NCI-H128 (cell line): ENCODE measurements around the gene SYNRG.

Experiments
- DNase-seq: peaks from one replicate; lab custom pipeline; 2025; ENCODE audit not compliant: unreplicated experiment; lab: John Stamatoyannopoulos, UW

Gene SYNRG

DNA sequence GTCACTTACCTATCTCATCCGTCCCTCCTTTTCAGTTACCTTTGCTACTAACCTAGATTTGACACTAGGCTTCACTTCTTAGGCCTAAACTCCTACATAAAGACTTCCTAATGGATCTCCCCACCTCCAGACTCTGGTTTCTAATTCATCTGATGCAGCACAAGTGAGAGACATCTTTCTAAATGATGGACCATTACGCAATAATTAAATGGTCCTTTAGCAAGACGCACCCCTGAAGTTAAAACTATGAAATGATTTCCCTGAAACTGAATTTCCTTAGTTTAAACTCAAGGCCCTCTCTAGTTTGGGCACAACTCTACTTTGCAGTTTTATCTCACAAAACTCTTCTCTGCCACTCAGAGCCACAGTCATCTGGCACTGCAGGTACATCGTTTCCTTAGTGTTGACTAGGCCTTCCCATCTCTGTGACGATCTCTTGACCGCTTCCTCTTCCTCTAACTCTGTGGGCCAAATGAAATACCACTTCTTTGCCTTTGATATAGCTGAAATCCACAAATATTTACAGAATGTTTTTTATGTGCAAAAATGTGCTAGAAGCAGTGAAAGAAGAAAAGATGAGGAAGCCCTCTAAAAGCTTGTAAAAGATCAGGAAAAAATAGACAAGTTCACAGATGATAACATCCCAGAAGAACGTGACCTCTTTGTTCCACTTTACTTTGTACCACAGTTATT is 3.3 kb downstream of the SYNRG start:
- DNase-seq, result no peak

DNA sequence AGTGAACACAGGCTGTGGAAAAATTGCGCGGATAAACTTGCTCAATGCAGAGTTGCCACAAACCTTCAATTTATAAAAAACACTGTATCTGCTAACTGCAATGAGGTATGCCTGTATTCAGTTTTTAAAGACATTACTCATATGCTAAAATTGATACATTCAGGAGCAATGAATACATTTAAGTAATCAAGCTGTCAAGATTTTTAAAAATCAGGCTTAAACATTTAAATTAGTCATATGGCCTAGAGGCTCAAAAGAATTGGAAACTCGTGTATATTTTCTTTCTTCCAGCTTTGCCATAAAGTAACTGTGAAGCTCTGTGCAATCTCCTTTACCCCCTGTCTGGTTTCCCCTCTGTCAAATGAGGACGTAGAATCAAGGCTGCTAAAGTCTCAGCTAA is 4.1 kb downstream of the SYNRG start:
- no peak for DNase-seq

DNA sequence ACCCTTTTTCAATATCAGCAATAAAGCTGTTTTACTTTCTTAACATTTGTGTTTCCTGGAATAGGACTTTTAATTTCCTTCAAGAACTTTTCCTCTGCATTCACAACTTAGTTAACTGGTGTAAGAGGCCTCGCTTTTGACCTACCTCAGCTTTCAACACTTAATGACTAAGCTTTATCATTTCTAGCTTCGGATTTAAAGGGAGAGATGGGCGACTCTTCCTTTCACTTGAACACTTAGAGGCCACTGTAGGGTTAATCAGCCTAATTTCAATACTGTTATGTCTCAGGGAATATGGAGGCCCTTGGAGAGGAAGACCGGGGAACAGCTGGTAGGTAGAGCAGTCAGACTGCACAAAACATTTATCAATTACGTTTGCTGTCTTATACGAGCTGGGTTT is 4.7 kb downstream of the SYNRG start:
- no peak for DNase-seq

DNA sequence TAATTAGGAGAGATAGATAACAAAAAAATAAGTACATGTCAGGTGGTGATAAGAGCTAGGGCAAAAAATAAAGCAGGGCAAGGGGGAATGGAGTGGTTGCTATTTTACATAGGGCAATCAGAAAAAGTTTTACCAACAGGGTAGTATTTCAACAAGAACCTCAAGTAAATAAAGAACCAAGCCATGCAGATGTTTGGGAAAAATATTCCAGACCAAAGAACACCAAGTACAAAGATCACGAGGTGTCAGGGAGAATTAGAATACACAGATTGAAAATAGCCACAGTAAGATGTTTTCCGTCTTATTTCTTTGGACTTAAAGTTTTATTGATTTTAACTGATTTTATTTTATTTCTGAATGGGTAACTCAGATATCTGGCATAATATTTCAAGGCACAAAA is 11.1 kb downstream of the SYNRG start:
- no peak for DNase-seq

DNA sequence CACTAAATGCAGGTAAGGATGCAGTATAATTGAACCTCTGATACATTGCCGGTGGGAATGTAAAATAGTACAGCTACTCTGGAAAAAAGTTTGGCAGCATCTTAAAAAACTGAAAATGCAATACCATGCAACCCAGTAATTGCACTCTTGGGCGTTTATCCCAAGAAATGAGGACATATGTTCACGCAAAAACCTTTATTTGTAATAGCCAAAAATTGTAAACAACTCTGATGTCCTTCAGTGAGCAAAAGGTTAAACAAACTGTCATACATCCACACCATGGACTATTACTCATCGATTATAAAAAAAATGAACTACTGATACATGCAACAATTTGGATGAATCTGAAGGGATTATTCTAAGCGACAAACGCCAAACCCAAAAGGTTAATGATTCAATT is 16.9 kb downstream of the SYNRG start:
- DNase-seq, result no peak

DNA sequence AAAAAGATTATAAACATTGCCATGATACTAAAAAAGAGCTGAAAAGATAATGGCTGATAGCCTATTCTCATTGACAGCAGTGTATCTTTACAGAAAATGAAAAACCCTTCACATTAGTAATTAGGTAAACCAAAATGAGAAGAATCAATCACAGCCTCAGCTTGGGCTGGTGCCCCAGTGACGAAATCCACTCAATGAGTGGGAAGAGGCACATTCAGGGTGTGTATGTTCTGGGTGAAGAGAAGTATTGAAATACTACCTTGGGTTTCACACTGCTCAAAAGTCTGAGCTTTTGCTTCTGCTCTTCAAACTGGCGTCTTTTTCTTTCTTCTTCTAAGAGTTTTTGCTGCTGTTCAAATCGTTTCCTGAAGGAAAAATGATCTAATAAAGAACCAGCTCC is 24.2 kb downstream of the SYNRG start:
- DNase-seq, result no peak

DNA sequence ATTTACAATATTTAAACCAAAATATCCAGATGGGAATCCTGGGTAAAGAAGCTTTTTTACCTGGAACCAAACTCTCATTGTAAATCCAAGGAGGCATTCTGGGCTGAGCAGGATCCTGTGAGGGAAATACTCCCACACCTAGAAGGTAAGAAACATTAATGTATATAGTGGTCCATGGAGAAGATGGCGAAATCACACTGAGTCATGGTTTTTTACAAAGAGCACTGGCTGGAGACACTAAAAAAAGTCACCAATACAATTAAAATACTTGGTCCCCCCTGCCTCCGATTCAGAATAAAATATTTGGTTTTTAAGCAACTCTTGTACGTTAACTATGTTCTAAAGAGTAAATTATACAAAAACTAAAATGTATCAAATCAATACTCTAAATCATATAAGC is 32.9 kb downstream of the SYNRG start:
- no peak for DNase-seq

DNA sequence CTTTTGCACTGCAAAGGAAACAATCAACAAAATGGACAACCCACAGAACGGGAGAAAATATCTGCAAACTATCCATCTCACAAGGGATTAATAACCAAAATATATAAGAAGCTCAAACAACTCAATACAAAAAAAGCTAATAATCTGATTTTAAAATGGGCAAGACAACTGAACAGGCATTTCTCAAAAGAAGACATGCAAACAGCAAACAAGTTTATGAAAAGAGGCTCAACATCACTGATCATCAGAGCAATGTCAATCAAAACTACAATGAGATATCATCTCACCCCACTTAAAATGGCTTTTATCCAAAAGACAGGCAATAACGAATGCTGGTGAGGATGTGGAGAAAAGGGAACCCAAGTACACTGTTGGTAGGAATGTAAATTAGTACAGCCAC is 34.8 kb downstream of the SYNRG start:
- no peak for DNase-seq

DNA sequence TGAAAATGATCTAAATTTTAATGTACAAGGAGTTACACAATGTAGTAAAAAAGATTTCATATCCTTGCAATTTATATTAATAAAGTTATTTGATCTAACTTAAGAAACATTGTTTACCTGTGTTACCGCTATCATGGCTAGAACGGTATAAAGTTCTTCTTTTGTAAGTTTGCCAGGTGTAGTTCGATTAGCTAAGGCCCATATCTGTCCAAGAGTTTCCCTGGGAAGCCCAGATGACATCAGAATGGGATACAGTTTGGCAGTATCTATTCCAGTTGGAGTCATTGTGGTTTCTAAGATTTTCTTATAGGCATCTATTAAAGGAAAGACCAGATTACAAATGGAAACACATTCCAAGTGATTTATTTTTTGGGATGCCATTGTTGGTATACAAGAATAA is 37.5 kb downstream of the SYNRG start:
- DNase-seq, result no peak

DNA sequence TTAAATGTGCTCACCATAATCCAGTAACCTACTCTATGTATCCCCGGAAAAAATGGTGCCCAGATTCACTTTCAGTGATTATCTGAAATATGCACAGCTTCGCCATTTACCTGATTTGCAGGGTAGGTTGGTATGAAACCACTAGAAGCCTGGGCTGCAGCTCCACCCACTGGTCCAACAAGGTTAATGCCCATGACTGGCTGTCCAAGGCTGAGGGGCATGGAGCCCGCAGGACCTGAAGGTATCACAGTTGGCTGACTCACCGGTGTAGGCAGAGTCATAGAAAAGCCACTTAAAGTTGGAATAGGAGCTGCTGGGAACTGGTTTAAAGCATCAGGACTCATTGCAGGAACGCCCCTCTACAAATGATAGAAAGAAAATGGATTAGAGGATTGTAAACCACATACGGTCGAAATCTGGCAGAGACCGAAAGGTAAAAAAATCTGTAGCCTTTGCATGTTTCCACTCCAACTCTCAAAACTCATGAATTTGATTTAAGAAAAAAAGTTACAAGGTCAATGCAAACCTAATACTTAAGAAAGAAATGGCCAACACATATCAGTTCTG is 38.6 kb downstream of the SYNRG start:
- DNase-seq, result peak; percentile 2

DNA sequence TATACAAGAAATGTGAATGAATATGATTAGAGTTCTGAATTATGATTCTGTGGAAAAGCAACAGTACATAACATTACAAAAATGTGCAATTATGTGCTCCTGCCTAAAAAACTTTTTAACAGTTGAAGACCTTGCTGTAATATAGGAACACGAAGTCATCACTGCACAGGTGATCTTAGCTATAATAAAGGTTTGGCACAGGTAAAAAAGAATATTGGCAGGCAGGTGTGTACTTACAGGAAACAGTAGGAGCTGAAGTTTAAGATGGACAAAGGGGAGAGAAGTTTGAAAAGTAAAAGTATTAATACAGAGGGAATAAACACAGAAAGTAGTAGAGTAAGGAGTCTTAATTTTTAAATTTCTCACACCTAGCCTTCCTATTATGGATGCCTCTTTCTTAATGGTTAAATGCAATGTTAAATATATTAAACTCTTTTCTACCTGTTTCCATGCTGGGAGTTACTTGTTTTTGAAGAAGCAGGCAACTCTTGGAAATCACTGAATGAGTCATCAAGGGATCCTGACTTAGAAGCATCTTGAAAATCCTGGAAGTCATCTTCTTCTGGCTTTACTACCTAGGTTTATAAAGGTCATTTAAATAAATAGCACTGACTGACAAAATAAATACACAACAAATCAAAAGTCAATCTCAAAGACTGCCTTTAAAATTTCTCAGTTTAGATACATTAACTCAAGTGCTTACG is 40.7 kb downstream of the SYNRG start:
- DNase-seq, result no peak

DNA sequence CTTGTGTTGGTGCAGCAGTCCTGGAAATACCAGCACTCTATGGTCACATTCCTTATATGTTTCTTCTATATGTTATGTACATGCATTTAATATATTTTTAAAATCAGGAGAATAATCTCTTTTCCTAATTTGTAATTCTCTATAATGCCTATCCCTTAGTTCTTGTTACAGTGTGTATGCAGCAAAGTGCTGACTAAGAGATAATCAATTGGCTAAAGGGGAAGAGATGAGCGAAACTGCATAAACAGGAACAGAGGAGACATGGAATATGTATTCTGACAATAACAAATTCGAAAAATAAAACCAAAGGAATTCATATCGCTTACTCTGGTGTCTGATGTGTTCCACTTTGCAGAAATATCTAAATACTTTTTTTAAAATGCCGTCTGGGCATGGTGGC is 41.7 kb downstream of the SYNRG start:
- DNase-seq, result no peak

DNA sequence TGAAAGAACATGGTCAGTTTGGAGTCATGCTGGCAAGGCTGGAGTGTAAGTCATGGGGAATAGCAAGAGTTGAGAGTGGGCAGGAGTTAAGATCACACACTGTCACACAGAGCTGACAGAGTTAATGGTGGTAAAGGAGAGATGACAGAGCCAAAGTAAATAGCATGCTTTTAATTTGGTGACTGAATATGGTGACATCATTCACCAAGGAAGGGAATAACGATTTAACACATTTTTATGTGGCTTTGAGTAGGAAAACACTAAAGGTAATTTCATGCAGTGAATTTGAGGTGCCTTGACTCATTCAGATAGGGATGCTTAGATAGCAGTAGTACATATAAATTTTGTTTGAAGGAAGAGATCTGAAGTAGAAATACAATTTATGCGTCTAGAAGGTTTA is 42.1 kb downstream of the SYNRG start:
- DNase-seq, result no peak

DNA sequence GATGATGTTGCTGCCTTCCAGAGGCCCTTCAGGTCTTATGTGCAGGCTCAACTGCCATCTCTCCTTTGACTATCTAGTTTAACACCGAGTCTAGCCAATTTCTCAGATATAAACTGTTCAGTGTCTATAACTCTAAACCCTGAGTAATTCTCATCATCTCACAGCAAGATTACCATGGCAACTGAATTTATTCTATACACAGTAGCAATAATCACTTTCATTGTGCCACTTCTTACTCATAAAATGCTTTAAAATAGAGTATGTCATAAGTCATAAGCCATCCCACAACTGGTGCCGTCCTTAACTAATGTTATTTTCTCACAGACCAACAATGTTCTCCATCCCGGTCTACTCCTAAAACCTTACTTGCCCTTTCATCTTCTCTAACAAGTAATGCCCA is 45.0 kb downstream of the SYNRG start:
- no peak for DNase-seq

DNA sequence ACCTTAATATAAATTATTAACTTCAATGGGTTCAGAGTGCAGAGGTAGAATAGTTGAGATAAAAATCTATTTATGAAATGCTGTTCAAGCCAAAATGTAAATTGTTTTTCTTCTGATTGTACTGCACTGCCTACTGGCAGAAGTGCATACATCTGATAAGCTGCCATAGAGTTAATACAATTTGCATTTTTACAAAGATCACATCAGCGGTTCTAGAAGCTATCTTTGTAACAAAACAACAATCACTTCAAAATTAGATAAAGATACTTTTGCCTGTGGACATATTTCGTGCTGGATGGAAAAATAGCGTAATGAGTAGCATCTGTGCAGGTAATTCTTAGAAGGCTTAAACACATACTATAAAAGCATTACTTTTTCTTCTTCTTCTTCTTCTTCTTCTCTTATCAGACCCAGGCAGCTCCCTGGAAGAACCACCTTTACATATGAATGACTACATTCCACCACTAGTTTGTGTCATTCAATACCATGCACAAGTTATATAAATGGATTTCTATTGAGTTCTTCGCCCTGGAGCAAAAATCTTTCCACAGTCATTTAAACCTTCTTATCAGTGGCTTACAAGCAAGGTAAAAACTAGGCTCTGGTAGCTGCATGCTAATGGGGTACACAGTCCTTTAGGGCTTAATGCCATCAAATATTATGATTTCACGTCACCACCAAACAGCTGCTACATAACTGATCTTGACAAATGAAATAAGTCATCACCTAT is 47.0 kb downstream of the SYNRG start:
- DNase-seq, result no peak

DNA sequence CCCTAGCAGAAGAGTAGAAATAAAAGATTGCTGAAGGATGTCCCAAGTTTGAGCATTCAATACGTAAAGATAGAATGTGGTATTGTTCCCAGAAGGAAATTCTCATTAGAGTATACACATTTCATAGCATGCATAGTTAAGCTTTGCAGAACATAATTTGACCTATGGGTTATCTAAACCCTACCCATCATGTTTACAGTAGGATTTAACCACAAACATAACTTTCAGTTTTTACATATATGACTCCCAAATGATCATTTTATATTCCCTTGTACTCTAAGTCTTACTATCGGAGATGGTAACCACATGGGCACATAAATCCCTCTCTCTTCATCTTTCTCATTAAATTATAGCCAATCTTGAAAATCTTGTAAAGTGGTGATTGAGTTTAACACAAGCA is 50.9 kb downstream of the SYNRG start:
- no peak for DNase-seq

DNA sequence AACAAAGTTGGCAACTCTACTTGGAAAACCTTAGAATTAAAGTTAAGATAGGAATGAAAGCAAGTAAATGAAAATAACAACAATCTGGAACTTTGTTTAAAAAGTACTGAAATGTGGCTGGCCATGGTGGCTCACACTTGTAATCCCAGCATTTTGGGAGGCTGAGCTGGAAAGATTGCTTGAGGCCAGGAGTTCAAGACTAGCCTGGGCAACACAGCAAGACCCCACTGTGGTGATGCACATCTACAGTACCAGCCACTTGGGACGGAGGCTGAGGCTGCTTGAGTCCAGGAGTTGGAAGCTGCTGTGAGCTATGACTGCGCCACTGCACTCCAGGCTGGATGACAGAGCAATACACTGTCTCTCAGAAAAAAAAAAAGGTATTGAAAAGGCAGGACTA is 51.7 kb downstream of the SYNRG start:
- DNase-seq, result no peak

DNA sequence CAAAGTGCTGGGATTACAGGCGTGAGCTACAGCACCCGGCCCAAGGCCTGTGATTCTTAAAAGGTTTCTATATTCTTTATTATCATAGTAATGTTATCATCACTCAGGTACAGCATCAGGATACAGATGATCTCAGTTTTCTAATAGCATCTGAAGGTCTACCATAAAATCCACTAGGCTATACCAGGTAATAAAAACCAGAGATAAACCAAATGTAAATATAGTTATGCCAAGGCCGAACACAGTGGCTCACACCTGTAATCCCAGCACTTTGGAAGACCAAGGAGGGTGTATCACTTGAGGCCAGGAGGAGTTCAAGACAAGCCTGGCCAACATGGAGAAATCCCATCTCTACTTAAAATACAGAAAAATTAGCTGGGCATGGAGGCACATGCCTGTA is 53.8 kb downstream of the SYNRG start:
- DNase-seq, result no peak

DNA sequence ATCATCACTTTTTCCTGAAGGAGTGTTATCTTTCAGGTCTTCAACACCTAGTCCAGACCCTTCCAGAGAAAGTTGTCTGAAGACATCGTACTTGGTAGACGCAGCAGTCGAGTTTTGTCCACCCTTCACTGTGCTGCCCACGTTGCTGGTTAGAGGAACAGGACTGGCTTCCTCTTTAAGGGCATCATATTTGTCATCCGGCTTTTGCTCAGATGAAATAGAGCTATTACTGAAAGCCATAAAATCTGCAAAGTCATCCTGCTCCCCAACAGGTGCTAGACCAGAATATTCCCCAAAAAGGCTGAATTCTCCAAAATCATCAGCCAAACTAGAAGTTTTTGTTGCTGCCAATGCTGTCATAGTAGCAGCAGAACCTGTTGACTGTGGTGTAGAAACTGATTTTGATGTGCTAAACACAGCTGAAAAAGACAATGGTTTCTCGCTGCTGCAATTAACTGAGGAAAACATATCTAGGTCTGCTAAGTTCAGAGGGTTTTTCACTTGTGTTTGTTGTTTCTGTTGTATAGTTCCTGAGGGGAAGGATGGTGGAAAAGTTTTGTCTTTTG is 55.7 kb downstream of the SYNRG start:
- DNase-seq, result no peak

DNA sequence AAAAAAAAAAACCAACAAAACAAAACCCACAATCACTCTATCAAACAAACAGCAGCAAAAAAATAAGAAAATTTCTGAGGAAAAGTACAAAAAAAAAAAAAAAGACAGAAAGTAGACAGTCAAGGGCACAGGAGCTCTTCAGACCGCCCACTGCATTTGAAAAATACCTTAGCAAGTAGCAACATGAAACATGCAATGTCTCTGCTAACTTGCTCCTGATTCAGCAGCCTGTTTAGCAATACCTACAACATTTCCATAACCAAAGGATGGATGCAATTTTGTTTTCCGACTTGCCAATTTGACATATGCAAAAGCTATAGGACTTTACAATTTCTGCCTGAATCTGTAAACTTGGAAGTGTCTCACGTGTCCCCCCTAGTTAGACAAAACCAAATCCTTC is 57.4 kb downstream of the SYNRG start:
- DNase-seq, result no peak

DNA sequence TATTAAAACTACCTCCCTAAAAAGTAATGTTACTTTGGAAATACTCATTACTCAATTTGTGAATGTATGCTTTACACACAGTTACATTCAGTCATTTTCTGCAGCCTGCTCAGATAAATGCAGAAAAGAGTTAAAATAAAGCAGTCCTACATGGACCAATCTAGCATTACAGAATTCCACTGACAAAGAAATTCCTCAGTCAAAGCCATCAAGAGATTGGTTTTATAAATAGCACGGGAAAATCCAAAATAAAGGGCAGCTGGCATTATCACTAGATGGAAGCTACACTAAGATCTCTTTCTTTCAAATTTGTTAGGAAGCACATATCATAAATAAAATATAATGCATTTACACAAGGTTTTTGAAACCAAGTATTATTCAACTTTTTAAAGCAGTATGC is 61.2 kb downstream of the SYNRG start:
- no peak for DNase-seq

DNA sequence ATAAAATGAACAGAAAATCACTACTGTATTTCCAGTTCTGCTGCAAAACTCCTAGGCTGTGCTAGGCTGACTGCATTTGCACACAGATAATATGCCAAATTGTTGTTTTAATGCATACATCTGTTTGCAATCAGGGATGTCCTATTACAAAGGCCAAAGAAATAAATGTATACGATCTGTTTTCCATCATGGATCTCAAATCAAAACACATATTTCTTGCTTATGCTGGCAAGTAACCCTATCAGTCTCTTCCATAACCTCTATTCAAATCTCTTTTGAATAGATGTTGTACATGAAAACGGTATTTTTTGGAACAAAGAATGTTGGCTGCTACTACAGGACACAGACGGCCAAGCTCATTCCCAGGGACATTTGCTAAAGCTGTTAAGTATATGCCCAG is 62.9 kb downstream of the SYNRG start:
- DNase-seq, result no peak
